PC-3 (cell line): ENCODE data around the gene PROX1. TPM values are rescaled to one million over a fixed set of nuclear protein-coding genes. Genes with fewer than 3 reads are reported as not detected.
A peak's percentile ranks its signal among the peaks of the same experiment; 100 is the strongest.

Source experiments
- ATAC-seq: fragments of 200-7000 bp; cut with Tn5 transposase; 2 replicates; pipeline ENCODE4 v1.9.1; 2020; ENCODE audit warnings: mild to moderate bottlenecking, moderate library complexity
- BruUV-seq: library from RNA; stranded (reverse); fragments of 400-500 nt; replicated peaks from 2 replicates; lab custom pipeline; 2021; lab: Mats Ljungman, UMichigan
- CTCF ChIA-PET: fragments of 300-600 bp; sonication (Branson Sonifier 250); formaldehyde crosslinking; loops from one replicate; lab custom pipeline; 2022; ENCODE audit warnings: antibody characterized with exemption; lab: Charles Lee
- POLR2A ChIA-PET: fragments of 300-600 bp; sonication (Branson Sonifier 250); formaldehyde crosslinking; loops from one replicate; lab custom pipeline; 2022; ENCODE audit warnings: antibody characterized with exemption; ENCODE audit not compliant: unreplicated experiment; lab: Charles Lee
- DNase-seq: peaks from one replicate; pipeline ENCODE4 v3.0.0-alpha.2; 2015
- H2AFZ ChIP-seq: fragments of 300-600 bp; sonication (generic); 2 replicates; pipeline ENCODE4 v1.6.0; 2016; ENCODE audit warnings: antibody characterized with exemption, low read length
- H3F3A ChIP-seq: fragments of 300-600 bp; sonication (generic); one replicate; pipeline ENCODE4 v1.6.0; 2017; ENCODE audit warnings: antibody characterized with exemption, low read length, control low read depth, mild to moderate bottlenecking; ENCODE audit not compliant: unreplicated experiment
- H3K27ac ChIP-seq: fragments of 300-600 bp; sonication (generic); 2 replicates; pipeline ENCODE4 v1.5.1; 2016; ENCODE audit warnings: mild to moderate bottlenecking, low read length
- H3K27me3 ChIP-seq: fragments of 300-600 bp; sonication (generic); 2 replicates; pipeline ENCODE4 v1.6.1; 2016; ENCODE audit warnings: low read length, mixed read lengths
- H3K36me3 ChIP-seq: fragments of 300-600 bp; sonication (generic); 2 replicates; pipeline ENCODE4 v1.6.1; 2016; ENCODE audit warnings: low read depth, mixed run types, low read length, mixed read lengths
- H3K4me1 ChIP-seq: fragments of 300-600 bp; sonication (generic); 2 replicates; pipeline ENCODE4 v1.5.1; 2016; ENCODE audit warnings: low read length; ENCODE audit not compliant: insufficient read depth
- H3K4me2 ChIP-seq: fragments of 300-600 bp; sonication (generic); 2 replicates; pipeline ENCODE4 v1.6.0; 2016; ENCODE audit warnings: low read length
- H3K4me3 ChIP-seq: fragments of 300-600 bp; sonication (generic); 2 replicates; pipeline ENCODE4 v1.5.1; 2016; ENCODE audit warnings: mild to moderate bottlenecking, low read length, mixed read lengths
- H3K79me2 ChIP-seq: fragments of 300-600 bp; sonication (generic); 2 replicates; pipeline ENCODE4 v1.6.1; 2017; ENCODE audit warnings: low read length, mixed read lengths
- H3K9ac ChIP-seq: fragments of 300-600 bp; sonication (generic); 2 replicates; pipeline ENCODE4 v1.6.0; 2016; ENCODE audit warnings: mild to moderate bottlenecking, low read length
- H3K9me2 ChIP-seq: fragments of 300-600 bp; sonication (generic); replicated peaks from 2 replicates; pipeline ENCODE4 v1.6.1; 2016; ENCODE audit warnings: mixed run types, low read length, mixed read lengths
- H3K9me3 ChIP-seq: fragments of 300-600 bp; sonication (generic); 2 replicates; pipeline ENCODE4 v1.6.1; 2016; ENCODE audit warnings: low read length, mixed read lengths
- H4K20me1 ChIP-seq: fragments of 300-600 bp; sonication (generic); 2 replicates; pipeline ENCODE4 v1.6.1; 2016; ENCODE audit warnings: low read length, mixed read lengths
- EZH2 ChIP-seq: fragments of 300-600 bp; sonication (generic); IDR thresholded peaks from one replicate; pipeline ENCODE4 v1.6.1; 2017; ENCODE audit warnings: antibody characterized with exemption, mild to moderate bottlenecking, low read length; ENCODE audit not compliant: unreplicated experiment
- EZH2phosphoT487 ChIP-seq: fragments of 300-600 bp; sonication (generic); IDR thresholded peaks from 2 replicates; pipeline ENCODE4 v1.6.1; 2018; ENCODE audit warnings: mild to moderate bottlenecking, antibody characterized with exemption, low read length, borderline replicate concordance
- intact Hi-C: fragments of 100-400 bp; cut with micrococcal nuclease; formaldehyde crosslinking; loops from 2 replicates; pipeline ENCODE4 v1.9.0; 2023
- total RNA-seq: library from RNA; depleted of rRNA; stranded (reverse); fragments of >200 nt; gene quantifications from 2 replicates; pipeline ENCODE4 v1.2.3, GENCODE V29; 2014
- TF ChIP-seq, protein P1 (sequence below): fragments of 300-600 bp; sonication (generic); conservative IDR thresholded peaks from 2 replicates; pipeline ENCODE4 v1.5.1; 2017; ENCODE audit warnings: antibody characterized with exemption, low read depth, mild to moderate bottlenecking, low read length

The PROX1 gene
- total RNA-seq, 1 experiment from 2014 or later: not detected

DNA sequence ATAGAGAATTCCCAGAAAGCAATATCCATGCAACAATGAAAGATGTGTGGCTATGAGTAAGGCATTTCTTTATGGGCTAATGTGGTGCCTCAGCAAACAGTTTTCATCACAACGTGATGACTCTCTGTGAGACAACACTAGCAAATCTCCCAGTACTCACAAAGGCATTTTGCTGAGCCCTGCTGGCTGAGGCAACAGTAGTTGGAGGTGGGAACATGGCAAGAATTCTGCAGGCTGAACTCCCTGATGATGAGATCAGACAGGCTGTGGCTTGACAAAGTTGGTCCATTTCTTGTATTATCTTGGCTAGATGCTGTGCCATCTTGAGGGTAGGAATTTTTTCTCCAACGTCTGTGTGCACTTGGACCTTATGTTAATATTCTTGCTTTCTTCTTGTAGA lies 24.6 kb downstream of the PROX1 start:
- BruUV-seq: no TSS peak
- H3F3A ChIP-seq: no peaks in the 10 kb centered on the region
- no peak overlapping the region for H3K4me2 ChIP-seq
- POLR2A ChIA-PET: interaction anchor here (0.7 kb wide), 1 partner anchor 249 kb away, joined by 15 read pairs; no protein-coding TSS in a partner anchor
- no peaks in the 10 kb centered on the region for H4K20me1 ChIP-seq
- no peak for TF ChIP-seq EZH2phosphoT487
- ATAC-seq: peak; percentile 86
- no peaks in the 10 kb centered on the region for H3K79me2 ChIP-seq
- intact Hi-C loops: loop anchor here (10.0 kb wide), 1 partner anchor 888 kb away; no protein-coding TSS in a partner anchor
- CTCF ChIA-PET: no interaction called here
- H3K4me3 ChIP-seq: no peak overlapping the region
- no peak overlapping the region for H2AFZ ChIP-seq
- no peaks in the 10 kb centered on the region for H3K9me3 ChIP-seq
- no peaks in the 10 kb centered on the region for H3K4me1 ChIP-seq
- DNase-seq: peak; percentile 61
- H3K36me3 ChIP-seq: no peaks in the 10 kb centered on the region
- H3K9ac ChIP-seq: no peak overlapping the region
- peaks cover 83% of the 10 kb centered on the region for H3K27me3 ChIP-seq
- no peaks in the 10 kb centered on the region for H3K9me2 ChIP-seq
- no peak overlapping the region for H3K27ac ChIP-seq

DNA sequence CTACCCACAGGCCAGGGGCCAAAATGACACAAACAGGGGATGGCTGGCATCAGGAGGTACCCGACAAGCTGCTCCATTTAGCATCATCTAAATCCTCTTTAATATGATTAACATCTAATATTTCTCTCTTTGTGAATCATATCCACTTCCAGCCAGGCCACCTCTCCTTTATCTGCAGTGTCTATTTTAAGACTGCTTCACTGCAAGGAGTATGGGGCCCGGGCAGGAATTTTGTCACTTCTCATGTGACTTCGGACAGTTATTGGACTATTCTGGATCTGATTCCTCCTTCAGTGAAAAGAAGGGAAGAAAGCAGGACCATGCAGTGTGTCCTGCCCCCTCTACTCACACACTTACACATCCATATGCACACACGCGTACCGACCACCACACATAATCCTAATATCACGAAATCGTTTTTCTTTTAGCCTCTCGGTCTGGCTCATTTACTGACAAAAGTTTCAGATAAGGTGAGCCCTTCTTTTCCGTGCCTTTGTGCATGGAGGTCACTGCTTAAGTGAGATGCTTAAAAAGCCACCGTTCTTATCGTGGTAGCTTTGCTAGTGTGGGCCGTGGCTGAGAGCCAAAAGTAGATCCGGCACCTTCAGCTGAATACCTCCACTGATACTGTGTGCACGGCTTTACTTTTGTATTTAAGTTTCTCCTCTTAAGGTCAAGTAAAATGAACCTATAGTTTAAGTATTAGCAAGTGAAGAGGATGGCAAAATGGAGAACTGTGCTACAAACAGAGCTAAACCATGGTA lies 26.0 kb downstream of the PROX1 start:
- Histone ChIP-seq H3K27me3 (peaks cover 91% of the 10 kb centered on the region), H3K79me2 (no peaks in the 10 kb centered on the region), H2AFZ (no peak overlapping the region), H3K9ac (no peak overlapping the region), H3K4me3 (no peak overlapping the region), H4K20me1 (no peaks in the 10 kb centered on the region), H3K4me2 (no peak overlapping the region), H3K9me2 (no peaks in the 10 kb centered on the region), H3K9me3 (no peaks in the 10 kb centered on the region), H3K4me1 (no peaks in the 10 kb centered on the region), H3F3A (no peaks in the 10 kb centered on the region), H3K27ac (no peak overlapping the region), H3K36me3 (no peaks in the 10 kb centered on the region)
- TF ChIP-seq EZH2 (no peak), EZH2phosphoT487 (no peak)
- TF ChIP-seq, protein P1, sequence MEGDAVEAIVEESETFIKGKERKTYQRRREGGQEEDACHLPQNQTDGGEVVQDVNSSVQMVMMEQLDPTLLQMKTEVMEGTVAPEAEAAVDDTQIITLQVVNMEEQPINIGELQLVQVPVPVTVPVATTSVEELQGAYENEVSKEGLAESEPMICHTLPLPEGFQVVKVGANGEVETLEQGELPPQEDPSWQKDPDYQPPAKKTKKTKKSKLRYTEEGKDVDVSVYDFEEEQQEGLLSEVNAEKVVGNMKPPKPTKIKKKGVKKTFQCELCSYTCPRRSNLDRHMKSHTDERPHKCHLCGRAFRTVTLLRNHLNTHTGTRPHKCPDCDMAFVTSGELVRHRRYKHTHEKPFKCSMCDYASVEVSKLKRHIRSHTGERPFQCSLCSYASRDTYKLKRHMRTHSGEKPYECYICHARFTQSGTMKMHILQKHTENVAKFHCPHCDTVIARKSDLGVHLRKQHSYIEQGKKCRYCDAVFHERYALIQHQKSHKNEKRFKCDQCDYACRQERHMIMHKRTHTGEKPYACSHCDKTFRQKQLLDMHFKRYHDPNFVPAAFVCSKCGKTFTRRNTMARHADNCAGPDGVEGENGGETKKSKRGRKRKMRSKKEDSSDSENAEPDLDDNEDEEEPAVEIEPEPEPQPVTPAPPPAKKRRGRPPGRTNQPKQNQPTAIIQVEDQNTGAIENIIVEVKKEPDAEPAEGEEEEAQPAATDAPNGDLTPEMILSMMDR: no peak
- ATAC-seq: no peak
- ChIA-PET POLR2A (no interaction called here), CTCF (no interaction called here)
- no TSS peak for BruUV-seq
- DNase-seq: no peak
- intact Hi-C loops: loop anchor here (10.0 kb wide), 1 partner anchor 889 kb away; no protein-coding TSS in a partner anchor

DNA sequence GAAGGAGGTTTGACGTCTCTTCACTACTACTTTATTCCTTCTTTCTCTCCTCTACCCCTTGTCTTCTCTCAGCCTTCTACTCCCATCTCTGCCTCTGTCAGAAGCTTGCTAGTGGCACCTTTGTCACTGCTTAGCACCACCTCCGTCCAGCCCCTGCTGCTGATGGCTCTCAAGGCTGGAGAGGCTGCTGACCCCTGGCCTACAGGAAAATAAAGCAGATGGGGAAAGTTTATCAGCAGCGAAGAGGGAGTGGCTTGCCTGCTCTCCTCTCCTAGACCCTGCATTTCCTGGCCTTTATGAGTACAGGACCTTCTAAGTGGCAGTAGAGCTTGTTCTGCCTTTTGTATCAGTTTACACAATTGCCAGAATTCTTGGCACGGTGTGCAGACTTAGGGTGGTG lies 27.0 kb downstream of the PROX1 start:
- TF ChIP-seq EZH2phosphoT487 (no peak), EZH2 (no peak)
- no peak overlapping the region for H3K4me2 ChIP-seq
- H4K20me1 ChIP-seq: no peaks in the 10 kb centered on the region
- H3K27me3 ChIP-seq: peaks cover 91% of the 10 kb centered on the region
- no peak for ATAC-seq
- H3K36me3 ChIP-seq: no peaks in the 10 kb centered on the region
- no peaks in the 10 kb centered on the region for H3K9me2 ChIP-seq
- H3K27ac ChIP-seq: no peak overlapping the region
- H3K4me3 ChIP-seq: no peak overlapping the region
- no peaks in the 10 kb centered on the region for H3F3A ChIP-seq
- no peak for DNase-seq
- no peak overlapping the region for H3K9ac ChIP-seq
- ChIA-PET CTCF (no interaction called here), POLR2A (no interaction called here)
- no peaks in the 10 kb centered on the region for H3K4me1 ChIP-seq
- intact Hi-C loops: loop anchor here (10.0 kb wide), 1 partner anchor 890 kb away; no protein-coding TSS in a partner anchor
- BruUV-seq: no TSS peak
- H2AFZ ChIP-seq: no peak overlapping the region
- no peaks in the 10 kb centered on the region for H3K9me3 ChIP-seq
- H3K79me2 ChIP-seq: no peaks in the 10 kb centered on the region
